ENCODE results near the gene HIVEP1.
A peak's percentile ranks its signal among the peaks of the same experiment; 100 is the strongest.
"Not testable (repeated sequence)": the region's sequence is repeated elsewhere in the genome, so short reads cannot be mapped to it uniquely, and the experiment has no call there.

Gene HIVEP1

GRCh38 chr6:12088531-12088930, 76.4 kb downstream of the HIVEP1 start:
- no peak for DNase-seq (ENCODE audit: low spot score)

DNA sequence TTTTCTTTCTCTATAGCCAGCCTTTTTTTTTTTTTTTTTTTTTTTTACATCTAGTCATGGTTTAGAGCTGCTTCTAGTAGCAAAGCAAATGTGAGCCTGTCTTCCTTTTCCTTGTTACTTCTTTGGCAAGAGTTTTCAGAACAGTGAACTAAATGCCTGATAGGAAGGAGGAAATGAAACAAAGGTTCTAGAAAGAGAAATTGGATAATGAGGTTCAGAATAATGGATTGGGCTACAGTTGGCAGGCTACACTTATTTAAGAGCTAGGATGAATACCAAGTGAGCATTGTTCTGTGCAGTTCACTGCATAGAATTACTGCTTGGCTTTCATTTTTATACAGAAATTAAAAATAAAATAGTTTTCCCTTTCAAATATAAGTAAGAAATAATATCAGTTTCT, 78.6 kb downstream of the HIVEP1 start:
- no peak for DNase-seq (ENCODE audit: low spot score)

- DNase-seq (ENCODE audit: low spot score), result no peak
These were observed 80.7 kb downstream of the HIVEP1 start for GRCh38 chr6:12092762-12093161.

- no peak for DNase-seq (ENCODE audit: low spot score)
These were observed 82.6 kb downstream of the HIVEP1 start for GRCh38 chr6:12094689-12095088.

GRCh38 chr6:12096342-12096741, 84.2 kb downstream of the HIVEP1 start:
- no peak for DNase-seq (ENCODE audit: low spot score)

DNA sequence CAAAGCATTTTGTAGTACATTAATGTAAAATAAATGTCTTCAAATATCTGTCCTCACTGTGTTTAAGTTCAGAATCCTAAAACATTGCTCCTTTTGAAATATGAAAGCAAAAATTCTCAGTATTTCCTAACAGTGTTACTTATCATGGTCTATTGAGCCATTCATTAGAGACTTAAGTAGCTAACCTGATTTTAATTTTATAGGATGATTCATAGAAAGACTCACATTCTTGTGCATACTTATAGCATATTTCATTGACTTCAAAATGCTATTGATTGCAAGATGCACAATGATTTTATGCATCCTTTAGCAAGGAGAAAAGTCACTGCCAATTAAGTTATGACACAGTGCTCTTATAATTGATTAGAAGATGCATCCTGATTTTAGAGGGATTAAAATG, 85.7 kb downstream of the HIVEP1 start:
- DNase-seq (ENCODE audit: low spot score), result no peak

- no peak for DNase-seq (ENCODE audit: low spot score)
These were observed 87.7 kb downstream of the HIVEP1 start for GRCh38 chr6:12099623-12100338.

DNA sequence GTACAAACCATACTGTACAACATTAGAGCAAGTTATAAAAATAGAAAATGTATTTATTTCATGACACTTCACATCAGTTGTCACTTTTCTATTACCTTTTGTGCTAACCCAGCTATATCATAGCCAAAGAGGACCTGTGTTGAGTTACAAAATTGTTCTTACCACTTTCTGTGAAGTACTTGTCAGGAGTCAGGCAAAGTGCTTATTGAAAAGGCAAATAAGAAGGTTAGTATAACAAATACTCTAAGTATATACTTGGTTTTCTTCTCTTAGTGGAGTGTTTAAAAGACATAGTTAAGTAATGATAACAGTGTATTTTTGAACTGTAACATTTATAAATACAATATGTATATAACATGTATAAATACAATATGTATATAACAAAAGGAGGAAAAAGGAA, 88.9 kb downstream of the HIVEP1 start:
- no peak for DNase-seq (ENCODE audit: low spot score)

GRCh38 chr6:12101653-12102312, 89.7 kb downstream of the HIVEP1 start:
- no peak for DNase-seq (ENCODE audit: low spot score)

DNA sequence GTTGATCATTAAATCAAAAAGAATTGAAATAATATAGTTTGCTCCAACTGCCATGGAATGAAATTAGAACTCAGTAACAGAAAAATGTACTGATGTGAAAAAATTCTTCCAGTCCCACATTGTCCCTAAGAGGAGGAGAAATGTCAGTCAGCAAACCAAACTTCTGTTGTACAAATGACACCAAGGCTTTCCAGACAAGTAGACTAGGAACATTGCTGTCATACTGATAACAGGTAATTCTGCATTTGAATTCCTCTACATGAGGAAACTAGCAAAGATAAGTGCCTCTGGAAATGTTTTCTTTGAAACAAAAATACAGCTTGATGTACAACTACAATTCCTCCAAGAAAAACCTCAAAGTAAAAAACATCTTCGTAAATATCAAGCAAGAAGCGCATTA, 90.2 kb downstream of the HIVEP1 start:
- DNase-seq (ENCODE audit: low spot score), result no peak

DNA sequence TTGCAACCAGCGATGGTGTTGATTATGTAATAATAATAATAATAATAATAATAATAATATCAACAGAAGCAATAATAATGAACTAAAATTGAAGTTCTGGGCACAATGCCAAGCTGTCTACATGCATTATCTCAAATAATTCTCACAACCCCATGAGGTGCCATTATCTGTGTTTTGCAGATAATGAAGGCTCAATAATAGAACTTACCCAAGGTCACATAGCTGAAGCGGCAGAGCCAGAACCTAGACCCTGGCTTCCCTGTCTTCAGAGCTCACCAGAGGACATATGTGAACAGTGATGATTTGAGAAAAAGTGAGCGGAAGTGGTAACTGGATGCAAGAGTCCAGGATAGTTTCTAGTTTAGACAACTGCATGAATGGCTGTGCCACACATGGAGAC, 91.0 kb downstream of the HIVEP1 start:
- DNase-seq (ENCODE audit: low spot score), result no peak

DNA sequence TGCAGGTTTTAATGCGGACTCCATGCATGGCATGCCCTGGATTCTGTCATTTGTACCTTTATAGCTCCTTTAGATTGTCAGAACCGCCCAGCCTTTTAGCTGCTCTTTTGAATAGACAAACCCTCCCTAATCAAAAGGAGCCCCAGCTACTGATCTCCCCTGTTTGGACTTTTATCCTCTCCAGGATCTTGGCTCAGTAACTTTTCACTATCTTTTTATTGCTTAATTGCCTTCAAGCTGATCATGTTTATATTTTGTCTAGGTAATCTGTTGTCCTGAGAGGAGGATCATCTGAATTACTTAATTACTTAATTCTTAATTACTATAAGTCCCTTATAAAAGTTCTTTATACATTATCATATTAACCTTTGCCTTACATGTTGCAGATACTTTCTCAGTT, 93.2 kb downstream of the HIVEP1 start:
- no peak for DNase-seq (ENCODE audit: low spot score)

DNA sequence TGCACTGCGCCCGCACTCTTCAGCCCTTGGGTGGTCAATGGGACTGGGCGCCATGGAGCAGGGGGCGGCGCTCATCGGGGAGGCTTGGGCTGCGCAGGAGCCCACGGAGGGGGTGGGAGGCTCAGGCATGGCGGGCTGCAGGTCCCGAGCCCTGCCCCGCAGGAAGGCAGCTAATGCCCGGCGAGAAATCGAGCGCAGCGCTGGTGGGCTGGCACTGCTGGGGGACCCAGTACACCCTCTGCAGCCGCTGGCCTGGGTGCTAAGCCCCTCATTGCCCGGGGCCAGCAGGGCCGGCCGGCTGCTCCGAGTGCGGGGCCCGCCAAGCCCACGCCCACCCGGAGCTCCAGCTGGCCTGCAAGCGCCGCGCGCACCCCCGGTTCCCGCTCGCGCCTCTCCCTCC, 96.3 kb downstream of the HIVEP1 start:
- DNase-seq (ENCODE audit: low spot score), result not testable (repeated sequence)

GRCh38 chr6:12110523-12111362, 98.6 kb downstream of the HIVEP1 start:
- no peak for DNase-seq (ENCODE audit: low spot score)

DNA sequence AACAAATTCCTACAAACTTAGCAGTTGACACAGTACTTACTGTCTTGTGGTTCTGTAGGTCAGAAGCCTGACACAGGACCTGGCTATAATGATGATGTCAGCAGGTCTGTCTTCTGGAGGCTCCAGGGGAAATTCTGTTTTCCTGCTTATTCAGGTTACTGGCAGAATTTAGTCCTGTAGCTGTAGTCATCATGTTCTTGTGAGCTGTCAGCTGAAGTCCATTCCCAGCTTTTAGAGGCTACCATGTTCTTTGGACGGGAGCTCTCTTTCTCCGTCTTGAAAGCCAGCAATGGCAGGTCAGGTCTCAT, 99.2 kb downstream of the HIVEP1 start:
- peak; percentile 14 for DNase-seq (ENCODE audit: low spot score)

GRCh38 chr6:12112540-12113189, 100.6 kb downstream of the HIVEP1 start:
- no peak for DNase-seq (ENCODE audit: low spot score)

DNA sequence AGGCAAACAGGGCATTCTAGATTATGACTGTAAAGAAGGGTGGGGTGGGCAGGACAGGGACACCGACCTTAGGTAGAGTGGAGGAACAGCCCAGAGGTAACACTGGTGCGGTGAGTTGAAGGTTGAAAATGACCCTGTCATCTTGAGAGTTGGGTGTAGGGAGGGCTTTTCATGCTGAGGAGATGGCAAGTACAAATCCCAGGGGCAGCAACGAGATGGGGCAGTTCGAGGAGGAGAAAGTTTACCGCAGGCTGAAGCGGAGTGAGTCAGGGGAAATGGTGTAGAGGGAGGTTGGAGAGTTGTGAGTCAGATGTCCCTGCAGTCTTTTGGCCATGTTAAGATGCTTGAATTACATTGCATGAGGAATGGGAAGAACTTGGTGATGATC, 101.1 kb downstream of the HIVEP1 start:
- peak; percentile 55 for DNase-seq (ENCODE audit: low spot score)

GRCh38 chr6:12114055-12114503, 102.0 kb downstream of the HIVEP1 start:
- DNase-seq (ENCODE audit: low spot score), result no peak

DNA sequence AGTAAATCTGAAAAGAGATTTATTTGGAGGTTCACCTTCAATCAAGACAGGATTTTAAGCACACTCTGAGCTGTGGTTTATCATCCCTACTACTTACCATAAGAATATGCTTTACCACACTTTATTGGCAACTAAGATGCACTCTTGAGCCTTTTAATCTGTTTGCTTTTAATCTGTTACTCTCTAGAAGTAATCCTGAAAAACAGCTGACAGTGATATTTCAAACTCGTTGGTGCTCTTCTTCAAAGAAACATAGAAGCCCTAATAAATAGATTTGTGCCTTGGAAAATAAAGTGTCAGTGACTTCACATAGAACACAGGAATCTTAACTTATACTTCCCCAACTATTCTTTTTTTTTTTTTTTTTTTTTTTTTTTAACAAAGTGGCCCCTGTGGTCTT, 102.9 kb downstream of the HIVEP1 start:
- no peak for DNase-seq (ENCODE audit: low spot score)

- DNase-seq (ENCODE audit: low spot score), result no peak
These were observed 103.4 kb downstream of the HIVEP1 start for GRCh38 chr6:12115492-12115891.

GRCh38 chr6:12116264-12116800, 104.2 kb downstream of the HIVEP1 start:
- no peak for DNase-seq (ENCODE audit: low spot score)

DNA sequence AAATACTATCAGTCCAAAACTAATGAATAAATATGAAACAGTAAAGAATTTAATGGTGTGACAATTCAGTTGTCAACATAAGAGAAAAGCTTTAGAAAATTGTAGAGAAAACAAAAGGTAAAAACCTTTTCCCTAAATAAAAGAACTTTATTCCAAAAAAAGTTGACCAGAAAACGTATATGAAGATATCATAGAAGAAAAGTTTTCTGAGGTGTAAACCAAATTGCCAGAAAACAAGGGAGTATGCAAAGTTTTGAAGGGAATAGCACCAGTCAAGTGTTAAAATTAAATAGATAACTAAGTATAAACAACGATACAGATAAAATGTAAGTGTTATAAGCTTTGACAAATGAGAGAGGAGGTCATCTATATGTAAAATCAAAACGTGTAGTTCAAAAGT, 104.9 kb downstream of the HIVEP1 start:
- DNase-seq (ENCODE audit: low spot score), result no peak
